HepG2 (cell line): ENCODE measurements around the gene PPP1R1B. TPM values are rescaled to one million over a fixed set of nuclear protein-coding genes. Genes with fewer than 3 reads are reported as not detected.

Source experiments
- ARNT2 ChIP-seq: sonication (generic); formaldehyde crosslinking; IDR thresholded peaks from 2 replicates; pipeline ENCODE4 v1.8.0; 2022; ENCODE audit warnings: mild to moderate bottlenecking, low read depth, missing genetic modification reagents, moderate library complexity
- ATAD3A ChIP-seq: sonication (generic); formaldehyde crosslinking; IDR thresholded peaks from 2 replicates; pipeline ENCODE4 v1.4.0; 2020; ENCODE audit warnings: missing genetic modification reagents
- FOXP4 ChIP-seq: sonication (generic); formaldehyde crosslinking; IDR thresholded peaks from 2 replicates; pipeline ENCODE4 v1.4.0; 2020; ENCODE audit warnings: missing genetic modification reagents
- NR2F6 ChIP-seq, 2 experiments: IDR thresholded peaks; 2 replicates each; pipeline ENCODE4 v1.6.1; 2016; ENCODE audit warnings: antibody characterized with exemption in 1 of 2, mild to moderate bottlenecking in 1 of 2
- PATZ1 ChIP-seq: sonication (generic); formaldehyde crosslinking; IDR thresholded peaks from 2 replicates; pipeline ENCODE4 v1.4.0; 2020; ENCODE audit warnings: missing genetic modification reagents
- SOX6 ChIP-seq, 2 experiments: fragments of 450-650 bp in 1 of 2; sonication (generic) in 1 of 2; formaldehyde crosslinking in 1 of 2; IDR thresholded peaks; 2 replicates each; pipeline versions ENCODE4 v1.4.0 to v1.6.1; 2017 to 2020; ENCODE audit warnings: antibody characterized with exemption in 1 of 2, mild to moderate bottlenecking in 1 of 2, missing genetic modification reagents in 1 of 2
- SP5 ChIP-seq: IDR thresholded peaks from 2 replicates; pipeline ENCODE4 v1.6.1; 2016; ENCODE audit warnings: low read depth, borderline replicate concordance
- SRSF9 ChIP-seq: fragments of 200-400 bp; formaldehyde crosslinking; IDR thresholded peaks from 2 replicates; pipeline ENCODE4 v1.6.1; 2018; ENCODE audit warnings: borderline replicate concordance, mild to moderate bottlenecking, low read depth, low read length; ENCODE audit not compliant: insufficient read depth, poor library complexity, severe bottlenecking
- ZFY ChIP-seq: sonication (generic); formaldehyde crosslinking; IDR thresholded peaks from 2 replicates; pipeline ENCODE4 v1.4.0; 2020; ENCODE audit warnings: missing genetic modification reagents
- ZNF318 ChIP-seq: sonication (generic); formaldehyde crosslinking; IDR thresholded peaks from 2 replicates; pipeline ENCODE4 v1.4.0; 2020; ENCODE audit warnings: mild to moderate bottlenecking, missing genetic modification reagents
- ZNF513 ChIP-seq: sonication (generic); formaldehyde crosslinking; conservative IDR thresholded peaks from 2 replicates; pipeline ENCODE4 v1.5.0; 2020; ENCODE audit warnings: missing genetic modification reagents
- ZNF546 ChIP-seq: sonication (generic); formaldehyde crosslinking; conservative IDR thresholded peaks from 2 replicates; pipeline ENCODE4 v1.8.1; 2023; ENCODE audit warnings: mild to moderate bottlenecking, missing genetic modification reagents
- ZSCAN25 ChIP-seq: sonication (generic); formaldehyde crosslinking; IDR thresholded peaks from 2 replicates; pipeline ENCODE4 v1.8.0; 2022; ENCODE audit warnings: mild to moderate bottlenecking, missing genetic modification reagents
- polyA plus RNA-seq, 8 experiments: library from polyadenylated mRNA; depleted of rRNA in 3 of 8; stranded (reverse) in 7 of 8; unstranded in 1 of 8; fragments of >200 nt; fragmentation: Illumina TruSeq in 4 of 8; extraction: Trizol in 4 of 8; gene quantifications; 2 replicates each; pipeline versions ENCODE4 v1.2.1 to v1.2.3, GENCODE V29; 2011 to 2016; ENCODE audit warnings: low read depth in 4 of 8, missing spikeins in 1 of 8, mixed read lengths in 1 of 8; ENCODE audit not compliant: insufficient read depth in 1 of 8
- total RNA-seq, 5 experiments: library from RNA; depleted of rRNA; stranded (reverse); fragments of >200 nt; fragmentation: Illumina TruSeq; extraction: Trizol; gene quantifications; 2 replicates each; pipeline ENCODE4 v1.2.3, GENCODE V29; 2016; ENCODE audit warnings: low read depth in 1 of 5

Gene PPP1R1B
- total and polyA plus RNA-seq, 2 of the 13 experiments (the other 11 are each of a cell fraction or from before 2014, with no cell fraction given), result 0.08 TPM; not detected in 1

- 0 out of 2 replicates have a peak, but pooled peaks have one; percentile 81 for TF ChIP-seq ZNF318 (CRISPR knock-in tag)
- TF ChIP-seq ZNF546 (CRISPR knock-in tag), result 0 out of 2 replicates have a peak, but pooled peaks have one; percentile 53
- TF ChIP-seq SOX6 (IDR thresholded peaks at IDR 0.05), result no peak
- TF ChIP-seq SOX6 (CRISPR knock-in tag; IDR thresholded peaks at IDR 0.05), result peak; percentile 95
- TF ChIP-seq PATZ1 (CRISPR knock-in tag), result peak; percentile 92
- TF ChIP-seq ZFY (CRISPR knock-in tag), result peak; percentile 69; the same call in 1 of the 2 replicates
- no peak for TF ChIP-seq NR2F6 (IDR thresholded peaks at IDR 0.05)
- TF ChIP-seq NR2F6 (CRISPR knock-in tag; IDR thresholded peaks at IDR 0.05), result peak; percentile 14; the same call in 1 of the 2 replicates
- peak; percentile 72 for TF ChIP-seq FOXP4 (CRISPR knock-in tag)
- TF ChIP-seq ARNT2 (CRISPR knock-in tag), result no peak
- peak; percentile 88 for TF ChIP-seq SP5 (CRISPR knock-in tag)
- no peak for TF ChIP-seq SRSF9
- peak; percentile 54; the same call in 1 of the 2 replicates for TF ChIP-seq ZSCAN25 (CRISPR knock-in tag)
- TF ChIP-seq ZNF513, result no peak
- 0 out of 2 replicates have a peak, but pooled peaks have one; percentile 78 for TF ChIP-seq ATAD3A (CRISPR knock-in tag)
Measured at GRCh38 chr17:39652587-39653315, 26.0 kb downstream of the PPP1R1B start (continued).
